Measurements from ENCODE around the gene SLC39A11. TPM values are rescaled to one million over a fixed set of nuclear protein-coding genes. Genes with fewer than 3 reads are reported as not detected.

The SLC39A11 gene
- polyA plus RNA-seq, 3 donors, result 16.6 to 27.9 (median 26.6) TPM

DNA sequence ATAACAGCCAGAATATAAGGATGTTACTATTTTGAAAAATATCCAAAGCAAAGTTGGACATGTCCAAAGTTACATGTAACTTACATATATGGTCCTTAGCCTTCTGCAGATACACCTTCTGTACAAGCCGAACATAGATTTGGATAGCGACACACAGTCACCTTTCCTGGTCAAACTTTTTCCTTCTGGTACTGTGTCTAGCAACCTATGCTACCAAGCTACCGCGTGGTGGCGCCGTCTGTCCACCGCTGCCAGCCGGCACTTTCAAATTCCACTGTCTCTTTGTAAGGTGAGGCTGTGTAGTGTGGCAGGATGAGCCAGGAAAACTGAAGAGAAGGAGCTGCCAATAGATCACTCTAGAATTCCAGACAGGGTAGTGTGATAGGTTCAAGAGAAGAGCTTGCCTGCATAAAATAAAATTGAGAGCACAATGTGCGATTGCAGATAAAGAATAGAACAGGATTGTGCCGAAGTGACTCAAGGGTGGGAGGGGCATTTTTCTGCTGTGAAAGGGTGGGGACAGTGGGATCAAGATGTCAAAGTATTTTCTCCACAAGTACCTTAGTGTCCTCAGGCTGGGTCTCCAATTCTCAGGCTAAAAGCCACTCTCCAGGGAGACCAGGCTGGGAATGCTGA lies 366.9 kb downstream of the SLC39A11 start:
- TF ChIP-seq, protein P1, sequence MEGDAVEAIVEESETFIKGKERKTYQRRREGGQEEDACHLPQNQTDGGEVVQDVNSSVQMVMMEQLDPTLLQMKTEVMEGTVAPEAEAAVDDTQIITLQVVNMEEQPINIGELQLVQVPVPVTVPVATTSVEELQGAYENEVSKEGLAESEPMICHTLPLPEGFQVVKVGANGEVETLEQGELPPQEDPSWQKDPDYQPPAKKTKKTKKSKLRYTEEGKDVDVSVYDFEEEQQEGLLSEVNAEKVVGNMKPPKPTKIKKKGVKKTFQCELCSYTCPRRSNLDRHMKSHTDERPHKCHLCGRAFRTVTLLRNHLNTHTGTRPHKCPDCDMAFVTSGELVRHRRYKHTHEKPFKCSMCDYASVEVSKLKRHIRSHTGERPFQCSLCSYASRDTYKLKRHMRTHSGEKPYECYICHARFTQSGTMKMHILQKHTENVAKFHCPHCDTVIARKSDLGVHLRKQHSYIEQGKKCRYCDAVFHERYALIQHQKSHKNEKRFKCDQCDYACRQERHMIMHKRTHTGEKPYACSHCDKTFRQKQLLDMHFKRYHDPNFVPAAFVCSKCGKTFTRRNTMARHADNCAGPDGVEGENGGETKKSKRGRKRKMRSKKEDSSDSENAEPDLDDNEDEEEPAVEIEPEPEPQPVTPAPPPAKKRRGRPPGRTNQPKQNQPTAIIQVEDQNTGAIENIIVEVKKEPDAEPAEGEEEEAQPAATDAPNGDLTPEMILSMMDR (IDR thresholded peaks at IDR 0.05), result peak; percentile 80
- intact Hi-C loops (cut with micrococcal nuclease), result loop anchor here in 1 of 2 donors (5.0 to 10.0 kb wide), 2 partner anchors 429 to 647 kb away; no protein-coding TSS in a partner anchor
- no peak overlapping the region for H3K27ac ChIP-seq (ENCODE audit: low read depth in 1 of 2, low read length in 2 of 2)
- no peak overlapping the region for H2AFZ ChIP-seq (ENCODE audit: insufficient read depth, low read depth, low read length, poor library complexity, severe bottlenecking)
- no peaks in the 10 kb centered on the region for H3K79me2 ChIP-seq (ENCODE audit: insufficient read depth, low read length)
- peaks cover 7 to 12% of the 10 kb centered on the region in 2 donors for H3K36me3 ChIP-seq (replicated peaks in 1 of 2; ENCODE audit: control insufficient read depth in 1 of 2, insufficient read depth in 2 of 2, low read length in 2 of 2)
- peak in 2 of 3 donors; percentile 15 to 16 for DNase-seq
- H3K27me3 Mint-ChIP-seq (ENCODE audit: low read depth in 3 of 3), result no peaks in the 10 kb centered on the region
- H3K27ac Mint-ChIP-seq, result peak overlapping the region in 2 of 7 donors; percentile 9 to 18
- H3K36me3 Mint-ChIP-seq, result peaks cover 24 to 37% of the 10 kb centered on the region in 2 donors
- peaks cover 21% of the 10 kb centered on the region for H3K4me1 Mint-ChIP-seq
- peaks cover 5 to 10% of the 10 kb centered on the region in 2 donors for H3K4me1 ChIP-seq (ENCODE audit: control insufficient read depth in 1 of 2, insufficient read depth in 2 of 2, low read length in 2 of 2)
- H3K4me2 ChIP-seq (replicated peaks; ENCODE audit: extremely low read depth, low read length, poor library complexity, severe bottlenecking), result no peak overlapping the region
- H3K4me3 Mint-ChIP-seq, result no peak overlapping the region
- no peaks in the 10 kb centered on the region for H3K9me3 ChIP-seq (replicated peaks in 1 of 2; ENCODE audit: control insufficient read depth in 1 of 2, insufficient read depth in 1 of 2, low read length in 2 of 2)
- no peaks in the 10 kb centered on the region for H3K27me3 ChIP-seq (ENCODE audit: control insufficient read depth in 2 of 2, insufficient read depth in 2 of 2, low read length in 2 of 2)
- no peak overlapping the region for H3K4me3 ChIP-seq (replicated peaks in 1 of 3; ENCODE audit: low read depth in 2 of 3, low read length in 3 of 3)
- 36% methylated on average over 8 of the region's 10 CpGs for WGBS (ENCODE audit: insufficient coverage)
- H3K9ac ChIP-seq (ENCODE audit: insufficient read depth, low read length, poor library complexity, severe bottlenecking), result no peak overlapping the region
- no peaks in the 10 kb centered on the region for H4K20me1 ChIP-seq (ENCODE audit: insufficient read depth, low read length)
- H3K9me3 Mint-ChIP-seq, result peaks cover 0 to 1% (median 0%) of the 10 kb centered on the region in 7 donors

GRCh38 chr17:72724267-72724666 lies 368.2 kb downstream of the SLC39A11 start:
- Histone ChIP-seq H4K20me1 (ENCODE audit: insufficient read depth, low read length) (no peaks in the 10 kb centered on the region), H3K4me2 (replicated peaks; ENCODE audit: extremely low read depth, low read length, poor library complexity, severe bottlenecking) (no peak overlapping the region), H2AFZ (ENCODE audit: insufficient read depth, low read depth, low read length, poor library complexity, severe bottlenecking) (no peak overlapping the region), H3K27ac (ENCODE audit: low read depth in 1 of 2, low read length in 2 of 2) (no peak overlapping the region), H3K4me1 (ENCODE audit: control insufficient read depth in 1 of 2, insufficient read depth in 2 of 2, low read length in 2 of 2) (peaks cover 18 to 23% of the 10 kb centered on the region in 2 donors), H3K79me2 (ENCODE audit: insufficient read depth, low read length) (no peaks in the 10 kb centered on the region), H3K4me3 (replicated peaks in 1 of 3; ENCODE audit: low read depth in 2 of 3, low read length in 3 of 3) (no peak overlapping the region), H3K27me3 (ENCODE audit: control insufficient read depth in 2 of 2, insufficient read depth in 2 of 2, low read length in 2 of 2) (no peaks in the 10 kb centered on the region), H3K9ac (ENCODE audit: insufficient read depth, low read length, poor library complexity, severe bottlenecking) (no peak overlapping the region), H3K9me3 (replicated peaks in 1 of 2; ENCODE audit: control insufficient read depth in 1 of 2, insufficient read depth in 1 of 2, low read length in 2 of 2) (no peaks in the 10 kb centered on the region), H3K36me3 (replicated peaks in 1 of 2; ENCODE audit: control insufficient read depth in 1 of 2, insufficient read depth in 2 of 2, low read length in 2 of 2) (peaks cover 7 to 12% of the 10 kb centered on the region in 2 donors)
- WGBS (ENCODE audit: insufficient coverage), result 83% methylated on average over 1 of the region's 2 CpGs
- Mint-ChIP-seq H3K9me3 (peaks cover 0 to 1% (median 0%) of the 10 kb centered on the region in 7 donors), H3K36me3 (peaks cover 24 to 37% of the 10 kb centered on the region in 2 donors), H3K27me3 (ENCODE audit: low read depth in 3 of 3) (peaks cover 0 to 2% (median 0%) of the 10 kb centered on the region in 3 donors), H3K27ac (no peak overlapping the region), H3K4me3 (no peak overlapping the region), H3K4me1 (peaks cover 32% of the 10 kb centered on the region)
- peak in 1 of 3 donors; percentile 13 for DNase-seq
- TF ChIP-seq, protein P1 (IDR thresholded peaks at IDR 0.05), result no peak
- intact Hi-C loops (cut with micrococcal nuclease), result loop anchor here in 1 of 2 donors (10.0 kb wide), 1 partner anchor 431 kb away; no protein-coding TSS in a partner anchor
